PFSK-1 (cell line): Measurements from ENCODE around the gene AP1G2.

Experiments
- FOXP2 ChIP-seq: optimal IDR thresholded peaks from 2 replicates; pipeline ENCODE3; 2011; ENCODE audit warnings: borderline replicate concordance, control low read depth, inconsistent platforms; ENCODE audit not compliant: insufficient read depth; ENCODE audit errors: extremely low read length, extremely low read depth
- POLR2AphosphoS5 ChIP-seq: IDR thresholded peaks from 2 replicates; pipeline ENCODE4 v1.6.1; 2012; ENCODE audit warnings: low read depth, mild to moderate bottlenecking, control low read depth, low read length, moderate library complexity
- SIN3A ChIP-seq: IDR thresholded peaks from 2 replicates; pipeline ENCODE4 v1.6.1; 2012; ENCODE audit warnings: mild to moderate bottlenecking, low read length, moderate library complexity, borderline replicate concordance; ENCODE audit not compliant: insufficient read depth
- TAF1 ChIP-seq: IDR thresholded peaks from 2 replicates; pipeline ENCODE4 v1.6.1; 2012; ENCODE audit warnings: low read length, control low read depth, borderline replicate concordance; ENCODE audit not compliant: insufficient read depth
- TF ChIP-seq, protein P1 (sequence below), 2 experiments: IDR thresholded peaks; 2 replicates each; pipeline versions ENCODE4 v1.6.1 to v1.8.0; 2011 to 2012; ENCODE audit warnings: low read depth in 2 of 2, low read length in 2 of 2, control low read depth in 1 of 2, inconsistent platforms in 1 of 2, mild to moderate bottlenecking in 1 of 2, moderate library complexity in 1 of 2; ENCODE audit not compliant: insufficient read depth in 1 of 2

Gene AP1G2

DNA sequence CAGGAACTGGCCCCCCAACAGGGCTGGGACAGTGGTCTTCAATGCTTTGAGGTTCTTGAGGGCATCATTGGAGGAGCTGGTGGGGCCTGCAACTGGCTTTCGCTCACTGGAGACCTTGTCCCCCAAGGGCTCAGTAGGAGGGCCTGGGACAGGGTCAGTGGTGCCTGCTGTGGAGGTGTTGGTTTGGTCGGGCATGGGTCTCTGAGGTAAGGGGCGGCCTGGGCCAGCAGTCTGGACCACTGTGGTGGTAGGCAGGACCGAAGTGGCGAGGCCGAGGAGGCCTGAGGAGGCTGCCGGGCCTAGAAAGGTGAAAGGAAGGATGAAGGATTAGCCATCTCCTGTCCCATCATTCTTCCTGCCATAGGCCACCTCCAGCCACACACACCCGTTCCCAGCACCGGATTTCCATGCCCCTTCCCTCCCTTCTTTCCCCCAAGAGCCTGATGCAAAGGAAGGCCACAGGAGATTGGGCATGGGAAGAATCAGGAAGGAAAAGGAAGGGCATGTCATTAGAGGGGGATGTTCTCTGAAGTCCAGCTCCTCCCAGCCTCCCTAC is 44.9 kb downstream of the AP1G2 start:
- TF ChIP-seq, protein P1, sequence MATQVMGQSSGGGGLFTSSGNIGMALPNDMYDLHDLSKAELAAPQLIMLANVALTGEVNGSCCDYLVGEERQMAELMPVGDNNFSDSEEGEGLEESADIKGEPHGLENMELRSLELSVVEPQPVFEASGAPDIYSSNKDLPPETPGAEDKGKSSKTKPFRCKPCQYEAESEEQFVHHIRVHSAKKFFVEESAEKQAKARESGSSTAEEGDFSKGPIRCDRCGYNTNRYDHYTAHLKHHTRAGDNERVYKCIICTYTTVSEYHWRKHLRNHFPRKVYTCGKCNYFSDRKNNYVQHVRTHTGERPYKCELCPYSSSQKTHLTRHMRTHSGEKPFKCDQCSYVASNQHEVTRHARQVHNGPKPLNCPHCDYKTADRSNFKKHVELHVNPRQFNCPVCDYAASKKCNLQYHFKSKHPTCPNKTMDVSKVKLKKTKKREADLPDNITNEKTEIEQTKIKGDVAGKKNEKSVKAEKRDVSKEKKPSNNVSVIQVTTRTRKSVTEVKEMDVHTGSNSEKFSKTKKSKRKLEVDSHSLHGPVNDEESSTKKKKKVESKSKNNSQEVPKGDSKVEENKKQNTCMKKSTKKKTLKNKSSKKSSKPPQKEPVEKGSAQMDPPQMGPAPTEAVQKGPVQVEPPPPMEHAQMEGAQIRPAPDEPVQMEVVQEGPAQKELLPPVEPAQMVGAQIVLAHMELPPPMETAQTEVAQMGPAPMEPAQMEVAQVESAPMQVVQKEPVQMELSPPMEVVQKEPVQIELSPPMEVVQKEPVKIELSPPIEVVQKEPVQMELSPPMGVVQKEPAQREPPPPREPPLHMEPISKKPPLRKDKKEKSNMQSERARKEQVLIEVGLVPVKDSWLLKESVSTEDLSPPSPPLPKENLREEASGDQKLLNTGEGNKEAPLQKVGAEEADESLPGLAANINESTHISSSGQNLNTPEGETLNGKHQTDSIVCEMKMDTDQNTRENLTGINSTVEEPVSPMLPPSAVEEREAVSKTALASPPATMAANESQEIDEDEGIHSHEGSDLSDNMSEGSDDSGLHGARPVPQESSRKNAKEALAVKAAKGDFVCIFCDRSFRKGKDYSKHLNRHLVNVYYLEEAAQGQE (IDR thresholded peaks at IDR 0.05; ENCODE audit: insufficient read depth in 1 of 2, low read depth in 2 of 2, low read length in 2 of 2), result no peak
- TF ChIP-seq TAF1 (no peak), FOXP2 (no peak), POLR2AphosphoS5 (no peak), SIN3A (no peak)

DNA sequence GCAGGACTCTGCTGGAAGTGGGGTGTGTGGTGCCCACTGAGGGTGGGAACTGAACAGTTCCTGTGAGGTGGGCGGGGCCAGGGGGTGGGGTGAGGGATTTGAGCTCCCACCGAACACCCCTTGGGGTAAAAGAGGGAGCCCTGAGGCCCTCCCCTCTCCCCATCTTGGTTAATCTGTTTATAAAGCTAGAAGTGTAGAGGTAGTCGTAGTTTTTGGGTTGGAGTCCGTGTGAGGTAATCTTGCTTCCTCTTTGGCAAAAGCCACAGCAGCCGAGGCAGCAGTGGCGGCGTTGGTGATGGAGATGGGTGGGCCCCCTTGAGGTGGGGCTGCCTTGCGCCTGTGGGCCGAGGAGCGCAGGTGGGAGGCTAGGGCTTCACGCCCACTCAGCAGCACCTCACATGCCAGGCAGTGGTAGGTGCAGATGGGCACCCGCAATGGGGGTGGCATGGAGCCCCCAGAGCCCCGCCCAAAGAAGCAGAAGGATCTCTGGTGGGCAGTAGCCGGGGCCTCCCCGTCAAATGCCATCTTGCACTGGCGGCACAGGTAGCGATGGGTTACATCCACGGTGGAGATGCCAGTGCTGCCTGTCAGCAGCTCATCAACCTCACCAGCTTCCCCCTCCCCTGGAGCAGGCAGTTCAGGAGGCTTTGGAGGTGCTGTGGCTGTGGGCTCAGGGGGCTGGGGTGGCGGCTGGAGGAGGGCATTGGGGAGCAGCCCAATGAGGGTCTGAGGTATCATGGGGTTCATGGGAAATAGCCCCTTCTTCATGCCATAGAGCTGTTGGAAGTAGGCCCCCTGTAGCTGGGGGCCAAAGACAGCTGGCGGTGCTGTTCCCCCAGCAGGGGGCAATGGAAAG is 45.6 kb downstream of the AP1G2 start:
- TF ChIP-seq, protein P1 (IDR thresholded peaks at IDR 0.05; ENCODE audit: insufficient read depth in 1 of 2, low read depth in 2 of 2, low read length in 2 of 2), result no peak
- TF ChIP-seq FOXP2 (no peak), POLR2AphosphoS5 (no peak), SIN3A (no peak), TAF1 (no peak)

DNA sequence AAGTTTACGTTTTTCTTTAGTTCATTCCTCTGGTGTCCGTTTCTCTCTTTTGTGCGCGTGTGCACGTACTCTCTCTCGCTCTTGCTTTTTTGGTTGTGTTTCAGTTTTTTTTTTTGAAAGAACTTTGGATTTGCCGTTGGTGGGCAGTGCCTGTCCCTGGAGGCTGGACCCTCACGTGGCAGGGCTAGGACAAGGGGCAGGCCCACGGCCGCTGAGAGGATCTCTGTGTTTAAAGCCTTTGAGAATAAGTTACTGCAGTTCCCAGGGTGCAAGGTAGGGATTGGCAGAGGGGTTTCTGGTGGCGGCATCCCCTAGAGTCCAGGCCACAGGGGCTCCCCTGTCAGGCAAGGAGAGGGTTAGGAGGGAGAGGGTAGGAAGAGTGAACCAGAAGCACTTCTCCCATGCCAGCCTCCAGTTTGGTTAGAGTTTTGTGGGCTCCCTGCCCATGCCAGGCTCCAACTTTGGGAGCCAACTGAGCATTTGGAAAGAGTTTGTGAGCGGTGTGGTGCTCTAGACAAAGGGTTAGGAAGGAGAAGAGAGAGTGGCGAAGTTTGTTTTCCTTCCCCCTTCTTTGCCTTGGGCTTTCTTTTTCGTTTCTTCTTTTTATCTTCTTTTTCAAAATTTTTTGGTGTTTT is 46.6 kb downstream of the AP1G2 start:
- TF ChIP-seq FOXP2, result no peak
- TF ChIP-seq TAF1, result no peak
- TF ChIP-seq POLR2AphosphoS5, result no peak
- TF ChIP-seq SIN3A, result no peak
- TF ChIP-seq, protein P1 (IDR thresholded peaks at IDR 0.05; ENCODE audit: insufficient read depth in 1 of 2, low read depth in 2 of 2, low read length in 2 of 2), result no peak

DNA sequence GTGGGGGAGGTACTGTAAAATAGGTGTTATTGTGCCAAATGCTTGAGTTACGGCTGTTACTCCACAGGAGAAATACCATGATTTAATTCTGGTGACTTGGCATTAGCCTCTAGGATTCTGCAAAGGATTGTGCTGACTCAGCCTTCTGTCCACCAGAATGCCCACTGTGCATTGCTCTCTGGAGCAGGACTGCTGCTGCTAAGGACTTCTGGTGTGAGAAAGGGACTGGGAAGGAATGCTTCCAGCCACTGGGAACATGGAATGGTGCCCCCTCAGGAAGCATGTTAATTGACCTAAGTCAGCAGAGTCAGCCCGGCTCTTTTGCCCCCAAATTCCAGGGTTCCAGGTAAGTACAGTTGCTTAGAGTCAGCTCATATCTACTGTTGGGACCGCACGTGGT is 48.9 kb downstream of the AP1G2 start:
- TF ChIP-seq FOXP2 (no peak), TAF1 (no peak), SIN3A (no peak), POLR2AphosphoS5 (no peak)
- TF ChIP-seq, protein P1 (IDR thresholded peaks at IDR 0.05; ENCODE audit: insufficient read depth in 1 of 2, low read depth in 2 of 2, low read length in 2 of 2), result no peak
